ENCODE data around the gene PRSS27. TPM values are rescaled to one million over a fixed set of nuclear protein-coding genes. Genes with fewer than 3 reads are reported as not detected.
"Not testable (repeated sequence)": the region's sequence is repeated elsewhere in the genome, so short reads cannot be mapped to it uniquely, and the experiment has no call there.

Gene PRSS27
- total RNA-seq, 1 donor from 2014 or later, result 0.11 TPM

GRCh38 chr16:2687531-2688308 lies 32.3 kb downstream of the PRSS27 start:
- no peak for TF ChIP-seq CTCF (IDR thresholded peaks at IDR 0.05; ENCODE audit: borderline replicate concordance)
- H3K4me3 ChIP-seq, result no peak overlapping the region
- intact Hi-C loops (cut with micrococcal nuclease), result no loop called here
- H3K27ac ChIP-seq (replicated peaks), result no peak overlapping the region
- H3K4me1 ChIP-seq, result peaks cover 57% of the 10 kb centered on the region
- no peaks in the 10 kb centered on the region for H3K9me3 ChIP-seq (replicated peaks)
- no peak for DNase-seq
- H3K36me3 ChIP-seq, result peaks cover 7% of the 10 kb centered on the region
- no peaks in the 10 kb centered on the region for H3K27me3 ChIP-seq (ENCODE audit: low read depth)

GRCh38 chr16:2686912-2687507 lies 33.0 kb downstream of the PRSS27 start:
- Histone ChIP-seq H3K9me3 (replicated peaks) (no peaks in the 10 kb centered on the region), H3K4me1 (peaks cover 54% of the 10 kb centered on the region), H3K4me3 (no peak overlapping the region), H3K36me3 (peaks cover 7% of the 10 kb centered on the region), H3K27me3 (ENCODE audit: low read depth) (no peaks in the 10 kb centered on the region), H3K27ac (replicated peaks) (no peak overlapping the region)
- DNase-seq, result no peak
- intact Hi-C loops (cut with micrococcal nuclease), result no loop called here
- TF ChIP-seq CTCF (IDR thresholded peaks at IDR 0.05; ENCODE audit: borderline replicate concordance), result no peak

GRCh38 chr16:2686075-2686474 lies 33.9 kb downstream of the PRSS27 start:
- H3K9me3 ChIP-seq (replicated peaks); H3K4me3 ChIP-seq; DNase-seq; H3K27me3 ChIP-seq (ENCODE audit: low read depth); H3K27ac ChIP-seq (replicated peaks); intact Hi-C loops (cut with micrococcal nuclease); H3K36me3 ChIP-seq: not testable (repeated sequence)
- peaks cover 54% of the 10 kb centered on the region for H3K4me1 ChIP-seq

- peaks cover 42% of the 10 kb centered on the region for H3K4me1 ChIP-seq
- H3K36me3 ChIP-seq; DNase-seq; H3K27me3 ChIP-seq (ENCODE audit: low read depth); H3K9me3 ChIP-seq (replicated peaks); intact Hi-C loops (cut with micrococcal nuclease): not testable (repeated sequence)
- peak overlapping the region; percentile 100 for H3K4me3 ChIP-seq
- H3K27ac ChIP-seq (replicated peaks), result peak overlapping the region; percentile 95
Observed at GRCh38 chr16:2683041-2683440, 37.0 kb downstream of the PRSS27 start.

- Histone ChIP-seq H3K36me3 (no peaks in the 10 kb centered on the region), H3K9me3 (replicated peaks) (no peaks in the 10 kb centered on the region), H3K27ac (replicated peaks) (peak within 1 kb of the TSS; percentile 95), H3K4me3 (peak within 1 kb of the TSS; percentile 100), H3K27me3 (ENCODE audit: low read depth) (no peaks in the 10 kb centered on the region), H3K4me1 (peaks cover 37% of the 10 kb centered on the region)
- peak; percentile 96 for DNase-seq
- peak; percentile 13 for TF ChIP-seq CTCF (IDR thresholded peaks at IDR 0.05; ENCODE audit: borderline replicate concordance)
- intact Hi-C loops (cut with micrococcal nuclease), result no loop called here
Observed at GRCh38 chr16:2682209-2683021, 37.6 kb downstream of the PRSS27 start, which contains the start of gene KCTD5. KCTD5 (plus strand) TSS chr16:2682523; CDS start chr16:2682549, 26 bp downstream.

- H3K27me3 ChIP-seq (ENCODE audit: low read depth); DNase-seq; intact Hi-C loops (cut with micrococcal nuclease); H3K36me3 ChIP-seq; H3K9me3 ChIP-seq (replicated peaks); H3K4me3 ChIP-seq; H3K27ac ChIP-seq (replicated peaks): not testable (repeated sequence)
- peaks cover 36% of the 10 kb centered on the region for H3K4me1 ChIP-seq
Observed at GRCh38 chr16:2680360-2680759, 39.7 kb downstream of the PRSS27 start.

- DNase-seq; H3K4me3 ChIP-seq; H3K27me3 ChIP-seq (ENCODE audit: low read depth); H3K36me3 ChIP-seq; intact Hi-C loops (cut with micrococcal nuclease); H3K9me3 ChIP-seq (replicated peaks): not testable (repeated sequence)
- Histone ChIP-seq H3K27ac (replicated peaks) (peak overlapping the region; percentile 30), H3K4me1 (peaks cover 36% of the 10 kb centered on the region)
Observed at GRCh38 chr16:2679902-2680301, 40.1 kb downstream of the PRSS27 start.

GRCh38 chr16:2678206-2678965 lies 41.6 kb downstream of the PRSS27 start:
- H3K27ac ChIP-seq (replicated peaks), result not testable (repeated sequence)

GRCh38 chr16:2676937-2677336 lies 43.1 kb downstream of the PRSS27 start:
- DNase-seq; H3K9me3 ChIP-seq (replicated peaks); H3K4me3 ChIP-seq; intact Hi-C loops (cut with micrococcal nuclease); H3K36me3 ChIP-seq; H3K27ac ChIP-seq (replicated peaks); H3K27me3 ChIP-seq (ENCODE audit: low read depth): not testable (repeated sequence)
- H3K4me1 ChIP-seq, result peaks cover 27% of the 10 kb centered on the region

More at GRCh38 chr16:2678206-2678965, 41.6 kb downstream of the PRSS27 start:
- H3K4me1 ChIP-seq, result peaks cover 31% of the 10 kb centered on the region
- DNase-seq; H3K27me3 ChIP-seq (ENCODE audit: low read depth); H3K4me3 ChIP-seq; H3K36me3 ChIP-seq; intact Hi-C loops (cut with micrococcal nuclease); H3K9me3 ChIP-seq (replicated peaks): not testable (repeated sequence)
